Bronchial epithelial cell (primary cell): ENCODE data around the gene UBE2D2. TPM values are rescaled to one million over a fixed set of nuclear protein-coding genes. Genes with fewer than 3 reads are reported as not detected.

Source experiments
- DNase-seq: peaks from one replicate; pipeline ENCODE4 v3.0.0-alpha.2; 2010; ENCODE audit warnings: low read depth
- FAIRE-seq: peaks from 2 replicates; lab custom pipeline; 2011; peaks lifted over from hg19 to GRCh38; lab: Jason Lieb, UNC
- H3K27me3 ChIP-seq: 2 replicates; pipeline ENCODE4 v1.5.1; 2011; ENCODE audit warnings: low read length; ENCODE audit not compliant: control insufficient read depth, insufficient read depth
- H3K36me3 ChIP-seq: 2 replicates; pipeline ENCODE4 v1.5.1; 2011; ENCODE audit warnings: low read length; ENCODE audit not compliant: control insufficient read depth, insufficient read depth
- H3K4me3 ChIP-seq: 2 replicates; pipeline ENCODE4 v1.5.1; 2011; ENCODE audit warnings: mild to moderate bottlenecking, low read depth, low read length, control low read depth
- CTCF ChIP-seq: IDR thresholded peaks from 2 replicates; pipeline ENCODE4 v1.5.1; 2011; ENCODE audit warnings: mild to moderate bottlenecking, moderate library complexity, low read length, control low read depth, inconsistent platforms; ENCODE audit not compliant: insufficient read depth, severe bottlenecking
- total RNA-seq: library from RNA; depleted of rRNA; stranded (reverse); fragments of >200 nt; gene quantifications from 2 replicates; pipeline ENCODE4 v1.2.1, GENCODE V29; 2014

Gene UBE2D2
- total RNA-seq, 1 donor from 2014 or later, result 52.1 TPM

GRCh38 chr5:139670369-139671095 is 109.4 kb downstream of the UBE2D2 start:
- DNase-seq (peak; percentile 31), FAIRE-seq (no peak)
- H3K27me3 ChIP-seq, result no peaks in the 10 kb centered on the region
- no peak overlapping the region for H3K4me3 ChIP-seq
- peak; percentile 52 for TF ChIP-seq CTCF
- no peaks in the 10 kb centered on the region for H3K36me3 ChIP-seq

- no peak for TF ChIP-seq CTCF
- DNase-seq, result peak; percentile 29
- H3K4me3 ChIP-seq, result no peak overlapping the region
- FAIRE-seq, result no peak
- no peaks in the 10 kb centered on the region for H3K36me3 ChIP-seq
- H3K27me3 ChIP-seq, result no peaks in the 10 kb centered on the region
These were observed 110.1 kb downstream of the UBE2D2 start for GRCh38 chr5:139671096-139671841.

GRCh38 chr5:139675213-139675612 is 114.1 kb downstream of the UBE2D2 start:
- Histone ChIP-seq H3K36me3 (peaks cover under 1% of the 10 kb centered on the region), H3K4me3 (no peak overlapping the region), H3K27me3 (no peaks in the 10 kb centered on the region)
- FAIRE-seq, result no peak
- TF ChIP-seq CTCF, result no peak
- DNase-seq, result no peak

- TF ChIP-seq CTCF, result no peak
- no peak overlapping the region for H3K4me3 ChIP-seq
- DNase-seq (no peak), FAIRE-seq (no peak)
- H3K36me3 ChIP-seq, result peaks cover 3% of the 10 kb centered on the region
- H3K27me3 ChIP-seq, result no peaks in the 10 kb centered on the region
These were observed 114.7 kb downstream of the UBE2D2 start for GRCh38 chr5:139675825-139676224.

- Histone ChIP-seq H3K36me3 (peaks cover 9% of the 10 kb centered on the region), H3K4me3 (no peak overlapping the region), H3K27me3 (no peaks in the 10 kb centered on the region)
- no peak for TF ChIP-seq CTCF
- no peak for FAIRE-seq
- DNase-seq, result no peak
These were observed 115.3 kb downstream of the UBE2D2 start for GRCh38 chr5:139676406-139676805.
